ENCODE measurements around the gene MYO18B. TPM values are rescaled to one million over a fixed set of nuclear protein-coding genes. Genes with fewer than 3 reads are reported as not detected.

MYO18B gene
- total and polyA plus RNA-seq, 2 of the 4 experiments (the other 2 are of a cell fraction): under 0.01 TPM; not detected in 1

- H2BK120ac ChIP-seq (ENCODE audit: low read depth, low read length): no peak overlapping the region
- no peaks in the 10 kb centered on the region for H3K27me3 ChIP-seq (ENCODE audit: control insufficient read depth, insufficient read depth, low read length)
- dilution Hi-C loops (cut with HindIII; ENCODE audit: low sequenced_read_pairs, unreplicated experiment) (no loop called here), intact Hi-C loops (cut with micrococcal nuclease) (no loop called here), in situ Hi-C loops (cut with MboI; ENCODE audit: low sequenced_read_pairs) (no loop called here)
- H3K4me1 ChIP-seq (ENCODE audit: control insufficient read depth, insufficient read depth, low read length): no peaks in the 10 kb centered on the region
- H3K27ac ChIP-seq (ENCODE audit: insufficient read depth, low read length): no peak overlapping the region
- H2AK5ac ChIP-seq (ENCODE audit: low read depth, low read length): no peak overlapping the region
- no peak overlapping the region for H2AK9ac ChIP-seq (replicated peaks; ENCODE audit: low read depth, low read length, poor library complexity)
- H2BK5ac ChIP-seq (ENCODE audit: low read depth, low read length, poor library complexity, severe bottlenecking): no peak overlapping the region
- no peaks in the 10 kb centered on the region for H3K36me3 ChIP-seq (ENCODE audit: control insufficient read depth, insufficient read depth, low read length)
- H2AFZ ChIP-seq (replicated peaks; ENCODE audit: low read length, poor library complexity): no peak overlapping the region
- H3K4me3 ChIP-seq (ENCODE audit: insufficient read depth, low read depth, low read length): no peak overlapping the region
- no peak overlapping the region for H4K5ac ChIP-seq (ENCODE audit: low read depth, low read length)
- 61% methylated on average over 3 of the region's 7 CpGs; no CpG with 5 or more reads in 1 of the 2 experiments for WGBS, 2 experiments (ENCODE audit: extremely low coverage in 2 of 2, insufficient read length in 1 of 2)
- H3K4ac ChIP-seq (ENCODE audit: low read depth, low read length): no peak overlapping the region
- no peak overlapping the region for H4K91ac ChIP-seq (ENCODE audit: insufficient read depth, low read depth, low read length)
- CTCF ChIA-PET: no interaction called here
- DNase-seq (no peak), ATAC-seq (ENCODE audit: low read depth) (no peak)
- no peak overlapping the region for H2BK15ac ChIP-seq (ENCODE audit: low read depth, low read length)
- no TSS peak for BruUV-seq (replicated peaks)
- H3K4me2 ChIP-seq (ENCODE audit: low read depth, low read length): no peak overlapping the region
- no peak overlapping the region for H4K8ac ChIP-seq (ENCODE audit: low read depth in 2 of 2, low read length in 2 of 2)
- H3K14ac ChIP-seq (replicated peaks; ENCODE audit: low read depth, low read length): no peak overlapping the region
- H3K9me3 ChIP-seq (ENCODE audit: control insufficient read depth, insufficient read depth, low read length): peaks cover 5% of the 10 kb centered on the region
- H3K9ac ChIP-seq (ENCODE audit: low read depth, low read length): no peak overlapping the region
- POLR2A ChIA-PET (ENCODE audit: unreplicated experiment): no interaction called here
- no peaks in the 10 kb centered on the region for H4K20me1 ChIP-seq (ENCODE audit: insufficient read depth, low read length)
- H2BK20ac ChIP-seq (ENCODE audit: low read depth, low read length): no peak overlapping the region
- TF ChIP-seq BHLHE40 (IDR thresholded peaks at IDR 0.05; ENCODE audit: low read depth, low read length): no peak
- no peak for TF ChIP-seq CEBPB (IDR thresholded peaks at IDR 0.05; ENCODE audit: low read depth, low read length)
- TF ChIP-seq MAZ (IDR thresholded peaks at IDR 0.05; ENCODE audit: borderline replicate concordance, low read depth, low read length): no peak
- TF ChIP-seq MAFK (IDR thresholded peaks at IDR 0.05; ENCODE audit: low read depth, low read length): no peak
- TF ChIP-seq FOS (IDR thresholded peaks at IDR 0.05; ENCODE audit: low read depth, low read length): no peak
- no peak for TF ChIP-seq POLR2A (IDR thresholded peaks at IDR 0.05; ENCODE audit: low read depth, low read length)
- TF ChIP-seq RCOR1 (IDR thresholded peaks at IDR 0.05; ENCODE audit: insufficient replicate concordance, low read length): no peak
- TF ChIP-seq RAD21 (IDR thresholded peaks at IDR 0.05; ENCODE audit: low read length): no peak
- TF ChIP-seq ELK1 (IDR thresholded peaks at IDR 0.05; ENCODE audit: borderline replicate concordance, low read depth, low read length): no peak
- no peak for TF ChIP-seq NFE2L2 (IDR thresholded peaks at IDR 0.05; ENCODE audit: low read depth, low read length)
- no peak for TF ChIP-seq MXI1 (IDR thresholded peaks at IDR 0.05; ENCODE audit: borderline replicate concordance, low read depth, low read length)
- no peaks in the 10 kb centered on the region for H3K9me1 ChIP-seq (ENCODE audit: insufficient read depth, low read length)
- H3K18ac ChIP-seq (ENCODE audit: low read depth, low read length): no peak overlapping the region
- no peaks in the 10 kb centered on the region for H3K79me1 ChIP-seq (ENCODE audit: low read depth in 1 of 2, low read length in 2 of 2)
- H3K23ac ChIP-seq (ENCODE audit: low read depth, low read length): no peak overlapping the region
- H3K56ac ChIP-seq (ENCODE audit: extremely low read depth, insufficient read depth, low read length): no peak overlapping the region
Measured at GRCh38 chr22:26050079-26050478, 308.1 kb downstream of the MYO18B start.
